ENCODE data around the gene RAPGEF2.
A peak's percentile ranks its signal among the peaks of the same experiment; 100 is the strongest.

The RAPGEF2 gene

GRCh38 chr4:159148441-159148840 lies 45.6 kb downstream of the RAPGEF2 start:
- Histone ChIP-seq H3K4me3 (no peak overlapping the region), H4K20me1 (peaks cover 5 to 99% (median 54%) of the 10 kb centered on the region in 11 experiments; a peak in 13 of 22 replicates), H3K9ac (no peak overlapping the region), H3K36me3 (no peaks in the 10 kb centered on the region), H3K4me1 (peaks cover 0 to 27% (median 10%) of the 10 kb centered on the region in 10 experiments; a peak in 12 of 20 replicates), H3K27me3 (no peaks in the 10 kb centered on the region), H3K27ac (no peak overlapping the region), H3K9me3 (replicated peaks in 1 of 11) (no peaks in the 10 kb centered on the region), H3K4me2 (no peak overlapping the region)
- TF ChIP-seq Cebpa-rat (IDR thresholded peaks at IDR 0.05) = no peak

- H4K20me1 ChIP-seq = peaks cover 5 to 99% (median 46%) of the 10 kb centered on the region in 11 experiments; a peak in 13 of 22 replicates
- no peak overlapping the region for H3K27ac ChIP-seq
- no peak for TF ChIP-seq Cebpa-rat (IDR thresholded peaks at IDR 0.05)
- no peak overlapping the region for H3K4me3 ChIP-seq
- no peaks in the 10 kb centered on the region for H3K36me3 ChIP-seq
- H3K9ac ChIP-seq = no peak overlapping the region
- H3K4me1 ChIP-seq = peaks cover 0 to 16% (median 9%) of the 10 kb centered on the region in 10 experiments; a peak in 13 of 20 replicates
- no peaks in the 10 kb centered on the region for H3K9me3 ChIP-seq (replicated peaks in 1 of 11)
- no peaks in the 10 kb centered on the region for H3K27me3 ChIP-seq
- no peak overlapping the region for H3K4me2 ChIP-seq
These were observed 46.8 kb downstream of the RAPGEF2 start for GRCh38 chr4:159149666-159150065.

- Histone ChIP-seq H3K4me1 (peaks cover 0 to 23% (median 6%) of the 10 kb centered on the region in 10 experiments; a peak in 10 of 20 replicates), H3K27me3 (no peaks in the 10 kb centered on the region), H3K4me3 (no peak overlapping the region), H3K4me2 (peak overlapping the region in 3 of 11 experiments; percentile 8 to 23 (median 13); a peak in 3 of 22 replicates), H3K9ac (no peak overlapping the region), H3K9me3 (replicated peaks in 1 of 11) (no peaks in the 10 kb centered on the region), H3K27ac (no peak overlapping the region), H4K20me1 (peaks cover 5 to 99% (median 39%) of the 10 kb centered on the region in 11 experiments; a peak in 13 of 22 replicates), H3K36me3 (no peaks in the 10 kb centered on the region)
- TF ChIP-seq Cebpa-rat (IDR thresholded peaks at IDR 0.05) = no peak
These were observed 47.5 kb downstream of the RAPGEF2 start for GRCh38 chr4:159150396-159150795.

- no peak overlapping the region for H3K9ac ChIP-seq
- H3K36me3 ChIP-seq = no peaks in the 10 kb centered on the region
- no peak overlapping the region for H3K4me3 ChIP-seq
- no peaks in the 10 kb centered on the region for H3K9me3 ChIP-seq (replicated peaks in 1 of 11)
- TF ChIP-seq Cebpa-rat (IDR thresholded peaks at IDR 0.05) = no peak
- H3K27ac ChIP-seq = no peak overlapping the region
- no peaks in the 10 kb centered on the region for H3K27me3 ChIP-seq
- peaks cover 0 to 23% (median 6%) of the 10 kb centered on the region in 10 experiments; a peak in 9 of 20 replicates for H3K4me1 ChIP-seq
- peak overlapping the region in 3 of 11 experiments; percentile 8 to 23 (median 13); a peak in 3 of 22 replicates for H3K4me2 ChIP-seq
- peaks cover under 1 to 99% (median 35%) of the 10 kb centered on the region in 11 experiments; a peak in 12 of 22 replicates for H4K20me1 ChIP-seq
These were observed 48.0 kb downstream of the RAPGEF2 start for GRCh38 chr4:159150821-159151390.

- Histone ChIP-seq H3K36me3 (no peaks in the 10 kb centered on the region), H4K20me1 (peaks cover 0 to 99% (median 38%) of the 10 kb centered on the region in 11 experiments; a peak in 13 of 22 replicates), H3K9me3 (replicated peaks in 1 of 11) (no peaks in the 10 kb centered on the region)
These were observed 48.8 kb downstream of the RAPGEF2 start for GRCh38 chr4:159151689-159152088.

GRCh38 chr4:159152181-159152580 lies 49.3 kb downstream of the RAPGEF2 start:
- Histone ChIP-seq H3K36me3 (no peaks in the 10 kb centered on the region), H3K4me1 (peaks cover 0 to 25% (median 6%) of the 10 kb centered on the region in 10 experiments; a peak in 9 of 20 replicates), H3K27ac (no peak overlapping the region), H3K9ac (no peak overlapping the region), H3K9me3 (replicated peaks in 1 of 11) (no peaks in the 10 kb centered on the region), H3K4me3 (no peak overlapping the region), H3K27me3 (no peaks in the 10 kb centered on the region), H3K4me2 (no peak overlapping the region), H4K20me1 (peaks cover 0 to 99% (median 42%) of the 10 kb centered on the region in 11 experiments; a peak in 14 of 22 replicates)
- TF ChIP-seq Cebpa-rat (IDR thresholded peaks at IDR 0.05) = no peak

More at GRCh38 chr4:159151689-159152088, 48.8 kb downstream of the RAPGEF2 start:
- no peak overlapping the region for H3K4me2 ChIP-seq
- H3K27me3 ChIP-seq = no peaks in the 10 kb centered on the region
- H3K4me3 ChIP-seq = no peak overlapping the region
- peaks cover 0 to 23% (median 6%) of the 10 kb centered on the region in 10 experiments; a peak in 9 of 20 replicates for H3K4me1 ChIP-seq
- TF ChIP-seq Cebpa-rat (IDR thresholded peaks at IDR 0.05) = no peak
- no peak overlapping the region for H3K27ac ChIP-seq
- no peak overlapping the region for H3K9ac ChIP-seq

GRCh38 chr4:159153669-159154068 lies 50.8 kb downstream of the RAPGEF2 start:
- H3K27ac ChIP-seq = no peak overlapping the region
- no peak for TF ChIP-seq Cebpa-rat (IDR thresholded peaks at IDR 0.05)
- H3K4me1 ChIP-seq = peaks cover 11 to 40% (median 18%) of the 10 kb centered on the region in 10 experiments
- no peak overlapping the region for H3K9ac ChIP-seq
- peaks cover 0 to 99% (median 52%) of the 10 kb centered on the region in 11 experiments; a peak in 14 of 22 replicates for H4K20me1 ChIP-seq
- no peak overlapping the region for H3K4me3 ChIP-seq
- no peaks in the 10 kb centered on the region for H3K9me3 ChIP-seq (replicated peaks in 1 of 11)
- H3K4me2 ChIP-seq = no peak overlapping the region
- H3K27me3 ChIP-seq = no peaks in the 10 kb centered on the region
- H3K36me3 ChIP-seq = no peaks in the 10 kb centered on the region

- no peak for TF ChIP-seq Cebpa-rat (IDR thresholded peaks at IDR 0.05)
- Histone ChIP-seq H3K27me3 (no peaks in the 10 kb centered on the region), H3K4me3 (no peak overlapping the region), H4K20me1 (peaks cover 0 to 100% (median 52%) of the 10 kb centered on the region in 11 experiments; a peak in 14 of 22 replicates), H3K36me3 (no peaks in the 10 kb centered on the region), H3K4me2 (peak overlapping the region in 3 of 11 experiments; percentile 9 to 29 (median 16); a peak in 3 of 22 replicates), H3K9ac (no peak overlapping the region), H3K4me1 (peaks cover 25 to 54% (median 33%) of the 10 kb centered on the region in 10 experiments), H3K27ac (no peak overlapping the region), H3K9me3 (replicated peaks in 1 of 11) (no peaks in the 10 kb centered on the region)
These were observed 52.2 kb downstream of the RAPGEF2 start for GRCh38 chr4:159155119-159155518.

- H3K36me3 ChIP-seq = no peaks in the 10 kb centered on the region
- H3K4me2 ChIP-seq = peak overlapping the region; percentile 8 to 79 (median 73); a peak in 18 of 22 replicates
- no peak overlapping the region for H3K9ac ChIP-seq
- H3K4me1 ChIP-seq = peaks cover 28 to 57% (median 35%) of the 10 kb centered on the region in 10 experiments
- peak overlapping the region in 5 of 11 experiments; percentile 41 to 61 (median 50); a peak in 7 of 22 replicates for H3K27ac ChIP-seq
- H3K9me3 ChIP-seq (replicated peaks in 1 of 11) = no peaks in the 10 kb centered on the region
- H3K27me3 ChIP-seq = no peaks in the 10 kb centered on the region
- no peak overlapping the region for H3K4me3 ChIP-seq
- TF ChIP-seq Cebpa-rat (IDR thresholded peaks at IDR 0.05) = no peak
- peaks cover 0 to 96% (median 37%) of the 10 kb centered on the region in 11 experiments; a peak in 12 of 22 replicates for H4K20me1 ChIP-seq
These were observed 55.3 kb downstream of the RAPGEF2 start for GRCh38 chr4:159158083-159158617.
